GM19324 (cell line): ENCODE data around the gene CYP17A1.
"Not testable (repeated sequence)": the region's sequence is repeated elsewhere in the genome, so short reads cannot be mapped to it uniquely, and the experiment has no call there.

Experiments
- ATAC-seq: cut with Tn5 transposase; IDR thresholded peaks from one replicate; pipeline ENCODE4 v1.9.1; 2021; ENCODE audit warnings: mild to moderate bottlenecking, moderate library complexity; ENCODE audit not compliant: unreplicated experiment, low FRiP score

The CYP17A1 gene

DNA sequence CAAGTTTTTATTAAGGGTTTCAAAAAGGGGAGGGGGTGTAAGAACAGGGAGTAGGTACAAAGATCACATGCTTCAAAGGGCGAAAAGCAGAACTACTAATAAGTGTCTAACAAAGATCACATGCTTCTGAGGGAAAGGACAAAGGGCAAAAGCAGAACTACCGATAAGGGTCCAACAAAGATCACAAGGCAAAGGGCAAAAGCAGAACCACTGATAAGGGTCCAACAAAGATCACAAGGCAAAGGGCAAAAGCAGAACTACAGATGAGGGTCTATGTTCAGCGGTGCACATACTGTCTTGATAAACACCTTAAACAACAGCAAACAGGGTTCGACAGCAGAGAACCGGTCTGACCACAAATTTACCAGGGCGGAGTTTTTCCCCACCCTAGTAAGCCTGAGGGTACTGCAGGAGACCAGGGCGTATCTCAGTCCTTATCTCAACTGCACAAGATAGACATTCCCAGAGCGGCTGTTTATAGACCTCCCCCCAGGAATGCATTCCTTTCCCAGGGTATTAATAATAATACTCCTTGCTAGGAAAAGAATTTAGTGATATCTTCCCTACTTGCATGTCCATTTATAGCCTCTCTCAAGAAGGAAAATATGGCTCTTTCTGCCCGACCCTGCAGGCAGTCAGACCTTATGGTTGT is 1.2 kb upstream of the CYP17A1 start:
- not testable (repeated sequence) for ATAC-seq

DNA sequence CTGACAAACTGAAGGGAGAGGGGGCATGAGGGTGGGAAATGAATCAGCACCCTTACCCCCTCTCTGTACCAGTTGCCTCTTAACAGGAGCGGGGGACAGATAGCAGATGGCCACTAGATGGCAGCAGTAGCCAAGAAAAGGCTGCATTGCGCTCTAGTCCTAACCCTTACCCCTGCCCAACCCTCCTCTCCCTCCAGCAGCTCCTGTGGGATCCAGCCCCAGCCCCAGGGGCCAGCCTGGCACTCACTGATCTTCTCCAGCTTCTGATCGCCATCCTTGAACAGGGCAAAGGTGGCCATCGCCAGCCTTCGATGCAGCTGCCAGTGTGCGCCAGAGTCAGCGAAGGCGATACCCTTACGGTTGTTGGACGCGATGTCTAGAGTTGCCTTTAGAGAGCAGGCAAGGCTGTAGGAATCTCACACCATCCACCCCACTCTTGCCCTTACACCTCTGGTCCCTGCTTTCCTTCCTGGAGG is 2.2 kb downstream of the CYP17A1 start:
- ATAC-seq: no peak

DNA sequence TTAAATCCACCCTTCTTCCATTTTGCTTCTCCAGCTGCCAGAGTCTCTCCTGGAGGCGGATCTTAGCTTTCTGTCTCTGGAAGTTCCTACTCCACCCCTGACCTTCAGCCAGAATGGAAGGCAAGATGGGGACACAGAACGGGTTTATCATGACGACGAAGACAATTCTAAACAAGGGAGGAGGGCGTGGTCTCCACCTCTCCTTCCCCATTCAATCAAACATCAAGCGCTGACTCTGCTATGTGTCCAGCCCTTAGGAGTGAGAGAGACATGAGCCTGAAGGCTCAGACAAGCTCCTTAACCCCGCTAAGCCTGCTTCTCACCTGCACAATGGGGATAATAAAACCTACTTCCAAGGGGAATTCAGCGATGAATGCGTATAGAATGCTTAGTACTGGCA is 3.1 kb downstream of the CYP17A1 start:
- ATAC-seq: no peak

DNA sequence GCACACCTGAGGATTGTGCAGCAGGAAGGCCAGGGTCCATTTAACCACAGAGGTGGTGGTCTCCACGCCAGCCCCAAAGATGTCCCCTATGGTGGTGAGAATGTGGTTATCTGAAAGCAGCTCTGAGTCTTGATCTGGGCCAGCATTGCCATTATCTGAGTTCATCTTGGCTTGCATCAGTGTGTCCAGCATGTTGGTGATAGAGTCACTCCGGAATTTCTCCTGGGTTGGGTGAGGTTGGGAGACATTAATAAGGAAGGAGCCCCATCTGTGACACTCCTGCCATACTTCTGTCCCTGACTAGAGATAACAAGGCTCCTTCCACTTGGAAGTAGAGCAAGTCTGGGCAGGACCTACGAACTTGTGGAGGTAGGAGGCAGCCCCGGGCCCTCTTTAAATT is 4.2 kb downstream of the CYP17A1 start:
- no peak for ATAC-seq

DNA sequence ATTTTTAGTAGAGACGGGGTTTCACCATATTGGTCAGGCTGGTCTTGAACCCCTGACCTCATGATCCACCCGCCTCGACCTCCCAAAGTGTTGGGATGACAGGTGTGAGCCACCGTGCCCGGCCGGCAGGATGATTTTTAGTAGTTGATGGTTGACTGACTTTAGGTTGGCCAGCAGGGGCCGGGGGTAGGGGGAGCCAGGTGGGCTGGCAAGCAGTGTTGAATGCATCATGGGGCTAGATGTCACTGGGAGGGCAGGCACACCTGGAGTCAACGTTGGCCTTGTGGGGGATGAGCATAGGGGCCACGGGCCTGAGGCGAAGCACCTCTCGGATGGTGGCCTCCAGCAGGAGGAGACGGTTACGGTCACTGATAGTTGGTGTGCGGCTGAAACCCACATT is 5.0 kb downstream of the CYP17A1 start:
- ATAC-seq: no peak

DNA sequence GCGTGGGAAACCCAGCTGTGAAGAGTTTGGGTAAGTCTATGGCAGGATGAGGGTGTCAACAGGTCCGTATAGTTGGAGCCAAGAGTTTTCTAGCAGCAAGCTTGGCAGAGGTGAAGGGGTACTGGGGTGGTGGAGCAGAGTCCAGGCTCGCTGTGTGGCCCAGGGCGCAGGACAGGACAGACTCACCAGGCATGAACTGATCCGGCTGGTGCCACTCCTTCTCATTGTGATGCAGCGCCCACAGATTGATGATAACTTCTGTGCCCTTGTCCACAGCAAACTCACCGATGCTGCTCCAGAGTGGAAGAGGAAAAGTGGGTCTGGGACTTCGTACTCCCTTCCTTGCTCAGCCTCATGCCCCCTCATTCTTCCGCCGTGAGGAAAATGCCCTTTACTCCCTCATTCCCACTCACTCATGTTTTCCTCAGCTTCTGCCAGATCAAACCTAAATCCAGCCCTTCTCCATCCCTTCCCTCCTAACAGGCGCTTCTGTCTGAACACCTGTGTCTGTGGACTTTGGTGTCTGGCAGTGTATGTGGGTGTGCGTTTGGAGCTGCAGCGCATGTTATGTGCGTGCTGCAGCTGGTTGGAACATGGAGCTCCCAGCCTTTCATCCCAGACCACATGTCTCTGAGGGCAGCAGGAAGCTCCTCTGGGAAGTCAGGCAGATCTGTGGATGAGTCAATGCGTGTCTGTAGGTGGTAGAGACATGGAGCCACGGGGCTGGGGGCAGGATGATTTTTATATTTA is 5.7 kb downstream of the CYP17A1 start:
- ATAC-seq: no peak

DNA sequence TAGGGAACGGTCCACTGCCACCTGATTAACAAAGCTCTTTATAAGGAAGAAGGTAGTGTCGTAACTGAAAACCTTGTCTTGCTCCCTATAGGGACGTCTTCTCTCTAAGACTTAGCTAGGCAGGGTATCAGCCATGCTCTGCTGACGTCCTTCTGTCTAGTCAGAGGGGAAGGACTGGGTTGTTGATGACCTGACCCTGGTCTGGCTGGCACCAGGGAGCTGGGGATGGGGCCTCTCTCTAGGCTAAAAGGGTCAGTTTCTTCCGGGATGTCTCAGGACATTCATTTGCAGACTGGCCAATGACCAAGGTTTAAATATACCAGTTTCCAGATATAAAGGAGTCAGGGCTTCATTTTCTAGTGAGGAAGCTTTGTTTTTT is 9.6 kb downstream of the CYP17A1 start:
- no peak for ATAC-seq

DNA sequence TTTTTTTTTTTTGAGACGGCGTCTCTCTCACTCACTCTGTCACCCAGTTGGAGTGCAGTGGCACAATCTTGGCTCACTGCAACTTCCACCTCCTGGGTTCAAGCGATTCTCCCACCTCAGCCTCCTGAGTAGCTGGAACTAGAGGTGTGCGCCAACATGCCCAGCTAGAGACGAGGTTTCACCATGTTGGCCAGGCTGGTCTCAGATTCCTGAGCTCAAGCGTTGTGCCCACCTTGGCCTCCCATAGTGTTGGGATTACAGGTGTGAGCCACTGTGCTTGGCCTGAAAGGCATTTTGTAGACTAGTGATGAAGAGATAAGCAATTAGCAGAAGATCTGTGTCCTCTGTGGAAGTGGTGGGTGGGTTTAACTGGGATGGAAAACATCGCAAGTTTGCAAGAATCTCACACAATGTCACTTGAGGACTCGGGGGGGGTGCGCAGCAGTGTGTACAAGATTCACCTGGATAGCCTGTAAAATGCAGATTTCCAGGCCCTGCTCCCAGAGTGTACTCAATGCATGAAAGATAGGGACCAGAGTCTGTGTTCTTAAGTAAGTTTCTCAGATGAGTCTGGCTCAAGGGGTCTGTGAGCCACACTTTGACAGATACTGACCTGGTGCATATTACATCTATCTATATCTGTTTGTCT is 10.9 kb downstream of the CYP17A1 start:
- no peak for ATAC-seq

DNA sequence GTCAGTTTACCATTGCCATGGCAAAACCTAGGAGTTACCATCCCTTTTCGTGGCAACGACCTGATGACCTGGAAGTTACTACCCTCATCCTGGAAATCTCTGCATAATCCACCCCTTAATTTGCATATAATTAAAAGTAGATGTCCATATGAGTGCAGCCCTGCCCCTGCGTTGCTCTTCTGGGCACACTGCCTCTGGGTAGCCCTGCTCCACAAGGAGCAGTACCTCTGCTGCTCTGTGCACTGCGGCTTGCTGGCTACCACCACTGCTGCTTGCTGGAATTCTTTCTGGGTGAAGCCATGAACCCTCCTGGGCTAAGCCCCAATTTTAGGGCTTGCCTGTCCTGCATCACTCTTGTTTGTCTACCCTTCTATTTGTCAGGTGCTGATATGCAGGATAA is 12.5 kb downstream of the CYP17A1 start:
- no peak for ATAC-seq

DNA sequence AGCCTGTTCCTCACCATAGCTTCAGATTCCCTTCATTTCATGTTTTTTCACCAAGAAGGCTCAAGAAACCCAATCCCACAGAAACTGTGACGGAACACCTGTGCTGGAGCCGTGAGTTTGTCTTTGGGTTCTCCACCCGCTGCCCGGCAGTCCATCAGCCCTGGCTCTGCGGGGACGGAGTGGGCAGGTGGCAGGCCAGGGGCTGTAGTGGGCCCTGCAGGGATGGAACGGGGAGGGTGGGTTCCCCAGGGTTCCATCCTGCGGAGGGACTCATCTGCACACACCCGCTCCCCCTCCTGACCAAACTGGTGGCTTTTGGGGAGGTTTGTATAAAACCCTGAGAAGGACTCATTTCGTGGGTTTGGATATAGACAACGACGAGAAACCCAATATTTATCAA is 15.0 kb downstream of the CYP17A1 start:
- ATAC-seq: no peak

DNA sequence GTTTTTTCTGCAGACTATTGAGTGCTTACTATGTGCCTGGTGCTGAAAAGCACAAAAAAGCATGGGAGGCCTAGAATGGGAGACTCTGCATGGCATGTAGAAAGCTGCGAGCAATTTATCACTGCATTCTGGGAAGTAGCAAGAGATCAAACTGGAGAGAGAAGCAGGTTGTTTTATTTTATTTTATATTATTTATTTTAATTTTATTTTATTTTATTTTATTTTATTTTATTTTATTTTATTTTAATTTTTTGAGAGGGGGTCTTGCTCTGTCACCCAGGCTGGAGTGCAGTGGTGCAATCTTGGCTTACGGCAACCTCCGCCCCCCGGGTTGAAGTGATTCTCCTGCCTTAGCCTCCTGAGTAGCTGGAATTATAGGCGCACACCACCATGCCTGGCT is 17.2 kb downstream of the CYP17A1 start:
- ATAC-seq: not testable (repeated sequence)

DNA sequence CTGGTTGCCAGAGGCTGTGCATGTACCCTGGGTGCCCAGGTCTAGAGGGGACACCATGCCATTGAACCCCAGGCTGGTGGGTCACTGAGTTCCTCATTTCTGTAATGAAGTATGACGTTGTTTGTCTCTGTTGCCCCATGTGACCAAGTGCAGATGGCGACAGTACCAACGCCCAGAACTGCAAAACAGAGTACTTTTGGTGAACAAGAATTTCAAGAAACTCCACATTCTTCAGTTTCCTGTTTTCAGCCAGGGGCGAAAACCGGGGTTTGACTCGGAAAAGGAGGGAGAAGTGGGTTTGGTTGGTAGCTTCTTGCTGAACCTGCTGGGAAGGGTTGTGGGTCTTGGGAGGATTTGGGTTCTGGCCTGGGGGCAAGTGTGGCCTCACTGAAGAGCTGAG is 18.2 kb downstream of the CYP17A1 start:
- no peak for ATAC-seq

DNA sequence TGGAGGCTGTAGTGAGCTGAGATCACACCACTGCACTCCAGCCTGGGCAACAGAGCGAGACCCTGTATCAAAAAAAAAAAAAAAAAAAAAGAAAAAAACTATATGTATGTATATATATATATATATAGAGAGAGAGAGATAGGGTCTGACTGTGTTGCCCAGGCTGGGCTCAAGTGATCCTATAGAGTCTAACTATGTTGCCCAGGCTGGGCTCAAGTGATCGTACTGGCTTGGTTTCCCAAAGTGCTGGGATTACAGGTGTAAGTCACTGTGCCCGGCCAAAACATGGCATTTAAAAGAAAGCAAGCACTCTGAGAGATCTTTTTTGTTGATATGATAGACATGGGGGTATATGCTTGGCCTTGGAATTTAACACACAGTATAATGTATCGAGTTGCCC is 20.0 kb downstream of the CYP17A1 start:
- ATAC-seq: no peak

DNA sequence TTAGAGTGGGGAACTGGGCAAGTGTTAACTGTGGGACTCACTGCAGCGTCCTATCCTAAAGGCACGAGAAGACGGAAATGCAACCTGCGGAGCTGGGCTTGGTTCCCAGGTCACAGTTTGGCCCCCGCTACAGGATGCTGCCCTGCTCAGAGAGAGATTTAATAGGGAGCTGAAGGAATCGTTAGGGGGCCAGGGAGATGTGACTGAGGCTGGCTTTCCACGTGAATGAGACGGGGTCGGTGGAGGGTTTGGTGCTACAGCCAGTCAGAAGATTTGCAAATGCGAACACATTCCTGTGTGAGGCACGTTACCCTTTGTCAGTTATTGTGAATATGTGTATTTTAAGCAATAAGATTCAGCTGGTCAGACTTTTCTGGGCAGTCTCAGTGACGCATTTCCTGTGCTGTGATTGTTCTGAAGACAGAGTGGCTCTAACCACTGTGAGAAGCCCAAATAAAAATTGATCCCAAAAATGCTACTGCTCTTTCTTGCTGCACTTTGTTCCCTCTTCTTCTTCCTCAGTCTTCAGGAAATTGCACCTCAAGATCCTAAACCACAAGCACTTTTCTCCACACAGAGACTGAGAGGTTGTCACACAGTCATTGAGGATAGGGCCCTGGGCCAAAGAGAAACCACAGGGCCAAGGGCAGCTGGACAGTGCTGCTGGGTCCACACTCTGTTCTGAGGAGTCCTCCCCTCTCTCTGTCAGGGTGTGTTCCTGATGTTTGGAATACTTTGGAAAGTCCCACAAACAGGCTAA is 21.2 kb downstream of the CYP17A1 start:
- no peak for ATAC-seq

DNA sequence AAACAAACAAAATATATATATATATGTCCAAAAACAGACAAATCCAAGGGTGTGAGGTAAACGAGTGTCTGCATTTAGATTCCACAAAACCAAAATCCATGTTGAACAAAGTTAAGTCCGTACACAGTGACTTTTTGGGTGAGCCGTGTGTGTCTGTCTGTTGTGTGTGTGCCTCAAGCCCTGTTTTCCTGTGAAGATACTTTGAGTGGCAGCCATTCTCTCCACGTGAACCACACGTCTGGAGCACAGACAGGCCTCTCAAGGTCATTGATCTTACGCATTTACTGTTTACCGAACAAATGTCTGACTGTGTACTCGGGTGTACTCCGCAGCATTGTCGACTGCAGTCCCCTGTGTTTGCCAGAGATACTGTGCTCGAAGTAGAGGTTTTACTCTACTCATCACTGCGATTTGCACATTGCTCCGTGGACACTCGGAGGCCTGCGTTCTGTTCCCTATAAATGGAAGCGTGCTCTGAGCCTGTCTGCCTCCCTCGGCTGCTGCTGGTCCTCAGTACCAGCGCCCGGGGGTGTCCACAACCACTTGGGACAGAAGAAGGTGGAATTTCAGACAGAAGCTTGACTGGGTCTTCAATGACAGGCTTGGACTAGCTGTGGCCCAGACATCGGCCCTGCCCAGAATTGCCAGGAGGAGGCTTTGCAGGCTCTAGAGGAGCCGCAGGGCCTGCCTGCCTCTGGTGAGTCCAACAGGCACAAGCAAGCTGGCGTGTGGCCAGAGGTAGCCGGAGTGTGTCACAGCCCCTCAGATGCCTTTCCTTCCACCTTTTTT is 22.1 kb downstream of the CYP17A1 start:
- no peak for ATAC-seq

DNA sequence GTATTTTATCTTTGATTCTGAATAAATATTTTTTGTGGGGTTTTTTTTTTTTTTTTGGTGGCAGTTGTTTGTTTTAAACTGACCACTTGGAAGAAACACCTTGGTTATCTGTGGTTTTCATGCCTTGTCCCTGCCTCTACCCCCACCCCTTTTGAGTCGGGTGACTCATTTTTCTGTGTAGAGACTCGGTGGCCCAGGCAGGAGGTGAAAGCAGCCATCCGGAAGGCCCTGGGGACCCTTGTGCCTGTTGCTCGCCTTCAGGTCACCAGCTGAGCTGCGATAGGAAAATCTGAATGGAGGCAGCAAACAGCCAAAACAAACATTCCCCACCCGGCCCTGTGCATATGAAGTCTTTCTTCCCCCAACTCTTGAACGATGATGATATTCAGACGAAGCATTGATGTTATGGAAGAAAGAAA is 22.8 kb downstream of the CYP17A1 start:
- ATAC-seq: no peak

DNA sequence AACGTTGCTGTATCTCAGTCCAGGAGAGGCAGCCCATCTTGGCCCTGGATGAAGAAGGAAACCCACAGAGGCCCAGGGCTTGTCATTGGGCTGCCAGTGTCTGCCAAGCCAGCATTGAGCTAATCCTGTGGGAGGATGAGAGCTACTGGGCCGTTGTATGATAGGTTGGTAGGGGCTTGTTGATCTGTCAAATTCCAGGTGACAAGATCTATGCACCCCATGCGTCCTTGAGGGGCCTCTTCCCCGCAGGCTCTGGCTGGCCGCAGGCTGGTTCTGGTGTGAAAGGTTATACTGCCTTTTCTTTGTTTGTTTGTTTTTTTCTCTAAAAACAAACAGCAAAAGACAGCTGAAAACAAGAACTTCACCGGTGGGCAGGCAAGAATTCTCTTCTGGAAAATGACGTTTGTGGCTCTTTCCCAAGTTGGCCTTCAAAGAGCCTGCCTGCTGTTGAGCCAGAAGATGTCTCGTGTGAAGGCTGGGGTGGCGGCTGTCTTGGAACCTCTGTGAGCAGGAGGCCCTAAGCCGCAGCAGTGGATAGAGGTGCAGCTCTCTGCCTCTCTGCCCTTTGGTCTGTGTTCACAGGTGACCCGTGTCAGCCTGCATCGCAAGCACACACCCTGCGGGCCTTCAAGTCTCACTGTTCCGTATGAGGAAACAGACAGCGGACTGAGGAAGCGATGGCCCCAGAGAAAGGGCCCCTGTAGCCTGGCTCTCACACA is 23.3 kb downstream of the CYP17A1 start:
- ATAC-seq: no peak

DNA sequence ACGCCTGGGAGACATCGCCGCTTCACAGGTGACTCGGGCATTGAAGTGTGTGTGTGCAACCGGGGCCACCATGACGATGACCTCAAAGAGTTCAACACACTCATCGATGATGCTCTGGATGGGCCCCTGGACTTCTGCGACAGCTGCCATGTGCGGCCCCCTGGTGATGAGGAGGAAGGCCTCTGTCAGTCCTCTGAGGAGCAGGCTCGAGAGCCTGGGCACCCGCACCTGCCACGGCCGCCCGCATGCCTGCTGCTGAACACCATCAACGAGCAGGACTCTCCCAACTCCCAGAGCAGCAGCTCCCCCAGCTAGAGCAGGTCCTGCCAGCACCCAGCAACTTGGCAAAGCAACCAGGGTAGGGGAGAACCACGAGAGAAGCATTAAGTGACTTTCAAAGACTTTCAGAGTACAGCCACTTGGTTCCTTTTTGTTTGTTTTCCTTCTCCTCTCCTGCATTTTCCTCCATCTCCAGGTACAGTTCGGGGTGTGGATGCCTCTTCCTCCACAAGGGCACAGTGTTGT is 24.1 kb downstream of the CYP17A1 start:
- no peak for ATAC-seq

DNA sequence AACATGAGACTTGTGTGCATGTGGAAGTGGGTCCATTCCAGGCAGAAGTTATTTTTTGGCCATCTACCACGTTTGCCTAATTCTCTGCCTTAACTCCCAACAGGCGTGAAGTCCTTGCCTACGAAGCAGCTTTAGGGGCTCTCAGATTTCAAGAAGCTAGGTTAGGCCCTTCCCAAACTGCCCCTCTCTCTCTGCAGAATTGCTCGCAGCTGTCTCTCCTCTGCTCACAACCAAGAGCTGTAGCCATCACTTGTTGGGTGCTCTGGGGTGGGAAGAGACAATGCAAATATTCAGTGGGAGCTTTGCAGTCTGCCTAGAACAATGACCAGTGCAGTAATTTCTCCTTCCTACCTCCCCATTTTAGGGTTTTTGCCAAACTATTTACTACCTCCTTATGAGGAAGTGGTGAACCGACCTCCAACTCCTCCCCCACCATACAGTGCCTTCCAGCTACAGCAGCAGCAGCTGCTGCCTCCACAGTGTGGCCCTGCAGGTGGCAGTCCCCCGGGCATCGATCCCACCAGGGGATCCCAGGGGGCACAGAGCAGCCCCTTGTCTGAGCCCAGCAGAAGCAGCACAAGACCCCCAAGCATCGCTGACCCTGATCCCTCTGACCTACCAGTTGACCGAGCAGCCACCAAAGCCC is 24.9 kb downstream of the CYP17A1 start:
- ATAC-seq: no peak
